HG03097 (cell line): ENCODE results near the gene KIAA1217.

ENCODE experiments used
- ATAC-seq: cut with Tn5 transposase; IDR thresholded peaks from one replicate; pipeline ENCODE4 v1.9.1; 2021; ENCODE audit not compliant: unreplicated experiment, low FRiP score

The KIAA1217 gene

GRCh38 chr10:24393201-24393600, 184.3 kb downstream of the KIAA1217 start:
- ATAC-seq, result no peak

DNA sequence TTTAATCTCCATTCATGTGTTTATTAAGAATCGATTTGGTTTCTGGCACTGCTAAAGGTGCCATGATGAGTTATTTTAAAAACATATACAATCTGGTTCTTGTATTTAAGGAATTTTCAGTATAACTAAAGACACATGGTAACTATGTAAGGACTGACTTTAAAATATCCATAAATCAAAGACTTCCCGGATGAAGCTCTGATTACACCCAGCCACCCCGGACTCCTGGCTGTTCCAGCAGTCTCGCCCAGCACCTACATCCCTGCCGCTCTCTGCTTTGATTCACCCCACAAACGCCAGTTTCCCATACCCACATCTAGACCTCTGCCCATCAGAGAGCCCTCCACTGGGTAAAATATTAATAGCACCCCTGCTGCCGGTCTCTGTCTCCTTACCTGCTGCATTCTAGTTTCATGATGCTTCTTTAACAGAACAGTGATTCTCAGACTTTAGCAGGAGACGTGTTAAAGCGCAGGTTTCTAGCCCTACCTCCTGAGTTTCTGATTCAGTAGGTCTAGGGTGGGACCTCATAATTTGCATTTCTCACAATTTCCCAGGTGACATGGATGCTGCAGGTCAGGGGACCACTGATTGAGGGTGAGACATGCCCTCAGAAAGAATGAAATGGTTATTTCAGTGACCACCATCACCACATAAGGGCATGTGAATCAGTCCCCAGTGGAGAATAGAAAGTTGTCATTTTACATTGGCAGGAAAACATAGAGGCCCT, 185.7 kb downstream of the KIAA1217 start:
- ATAC-seq, result no peak

GRCh38 chr10:24396396-24396795, 187.5 kb downstream of the KIAA1217 start:
- ATAC-seq, result no peak

GRCh38 chr10:24397662-24398061, 188.7 kb downstream of the KIAA1217 start:
- ATAC-seq, result no peak

DNA sequence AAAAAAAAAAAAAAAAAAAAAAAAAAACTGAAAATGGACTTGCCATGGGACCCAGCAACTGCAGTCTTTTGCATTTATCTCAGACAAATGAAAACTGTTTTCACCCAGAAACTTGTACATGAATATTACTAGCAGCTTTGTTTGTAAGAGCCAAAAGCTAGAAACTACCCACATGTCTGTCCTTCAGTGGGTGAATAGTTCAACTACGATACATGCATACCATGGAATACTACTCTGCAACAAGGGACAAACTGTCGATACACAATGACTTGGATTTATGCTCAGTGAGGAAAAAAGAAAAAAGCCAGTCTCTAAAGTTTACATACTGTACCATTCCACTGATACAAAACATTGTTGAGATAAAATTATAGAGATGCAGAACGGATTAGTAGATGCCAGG, 195.6 kb downstream of the KIAA1217 start:
- no peak for ATAC-seq

GRCh38 chr10:24405635-24406034, 196.7 kb downstream of the KIAA1217 start:
- no peak for ATAC-seq

DNA sequence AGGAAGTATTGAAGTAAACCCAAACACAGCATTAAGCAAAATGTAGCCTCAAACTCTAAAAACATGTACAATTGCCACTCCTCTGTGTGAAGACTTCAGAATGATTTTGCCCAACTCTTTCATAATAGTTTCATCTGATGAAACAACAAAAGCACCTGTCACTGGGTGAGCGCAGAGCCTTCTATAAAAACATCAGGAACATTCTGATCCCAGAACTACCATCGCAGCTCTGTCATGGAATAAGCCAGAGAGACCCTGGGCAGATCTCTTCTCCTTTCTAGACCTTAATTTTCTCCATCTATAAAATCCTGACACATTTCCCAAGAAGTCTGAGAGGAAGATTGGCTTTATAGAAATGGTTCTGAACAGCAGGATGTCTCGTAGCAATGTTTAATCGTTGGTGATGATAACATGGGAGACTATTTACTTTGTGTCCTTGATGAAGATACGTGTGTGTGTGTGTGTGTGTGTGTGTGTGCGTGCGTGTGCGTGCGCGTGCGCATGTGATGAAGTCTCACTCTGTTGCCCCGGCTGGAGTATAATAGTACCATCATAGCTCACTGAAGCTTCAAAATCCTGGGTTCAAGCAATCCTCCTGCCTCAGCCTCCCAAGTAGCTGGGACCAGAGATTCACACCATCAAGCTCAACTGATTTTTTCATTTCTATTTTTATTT, 198.0 kb downstream of the KIAA1217 start:
- ATAC-seq, result no peak

DNA sequence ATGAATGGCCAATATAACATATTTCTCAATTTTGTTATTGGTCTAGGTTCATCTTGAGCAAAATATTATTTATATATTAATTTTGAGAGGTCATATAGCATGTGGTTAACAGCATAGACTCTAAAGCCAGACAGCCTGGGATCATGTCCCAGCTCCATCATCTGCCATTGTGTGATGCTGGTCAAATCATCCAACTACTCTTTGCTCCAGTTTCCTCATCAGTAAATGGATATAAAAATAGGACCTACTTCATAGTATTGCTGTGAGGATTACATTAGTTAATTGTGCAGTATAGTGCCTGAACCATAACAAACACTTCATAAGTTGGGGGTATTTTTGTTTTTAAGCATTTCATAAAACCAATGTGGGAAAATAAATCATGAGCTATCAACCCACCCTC, 199.0 kb downstream of the KIAA1217 start:
- no peak for ATAC-seq

- ATAC-seq, result no peak
Observed at GRCh38 chr10:24408365-24408764, 199.4 kb downstream of the KIAA1217 start.

- no peak for ATAC-seq
Observed at GRCh38 chr10:24414597-24414996, 205.7 kb downstream of the KIAA1217 start.

DNA sequence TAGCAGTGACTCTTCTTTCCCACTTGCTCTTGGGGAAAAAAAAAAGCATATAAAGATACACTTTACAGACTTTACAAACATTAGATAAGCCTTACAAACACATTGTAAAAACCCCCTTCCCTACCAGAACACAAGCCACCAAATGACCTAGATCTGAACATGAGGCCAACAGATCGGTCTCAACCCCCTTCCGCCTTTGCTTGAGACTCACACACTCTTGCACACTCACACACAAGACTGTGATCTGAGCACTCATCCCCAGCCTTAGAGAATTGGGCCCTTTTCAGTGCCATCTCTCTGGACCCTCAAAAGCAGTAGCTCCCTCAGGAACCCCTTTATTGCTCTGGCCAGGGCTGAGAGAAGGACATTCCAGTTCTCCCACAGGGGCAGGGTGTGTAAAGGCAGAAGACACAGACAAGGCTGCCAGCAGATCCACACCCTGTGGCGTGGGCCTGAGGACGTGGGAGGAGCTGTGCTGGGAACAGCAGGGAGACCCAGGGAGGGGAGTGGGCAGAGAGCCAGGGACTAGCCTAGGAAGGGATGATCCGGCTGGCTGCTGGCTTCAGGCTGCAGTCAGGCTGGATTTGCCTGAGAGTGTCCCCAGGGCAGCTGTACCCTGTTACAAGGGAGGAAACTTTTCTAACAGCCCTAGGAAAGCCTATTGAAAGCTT, 206.7 kb downstream of the KIAA1217 start:
- no peak for ATAC-seq

DNA sequence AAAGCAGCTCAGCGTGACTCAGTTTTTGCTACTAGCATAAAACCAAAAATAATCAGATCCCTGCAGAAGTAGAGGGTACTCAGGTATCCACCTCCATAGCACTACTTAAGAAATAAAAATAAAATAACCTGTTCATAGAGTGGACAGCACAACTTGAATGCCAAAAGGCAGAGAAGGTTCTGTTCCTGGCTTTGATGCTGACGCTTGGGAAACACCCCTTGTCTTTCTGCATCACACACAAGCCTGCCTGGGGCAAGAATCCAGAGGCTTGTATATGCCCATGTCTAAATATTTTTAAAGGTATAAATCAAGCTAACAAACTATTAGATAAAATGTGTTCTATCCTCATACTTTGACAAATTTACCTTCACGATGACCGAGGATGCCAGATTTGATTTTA, 207.3 kb downstream of the KIAA1217 start:
- ATAC-seq, result no peak

- ATAC-seq, result no peak
Observed at GRCh38 chr10:24417053-24417452, 208.1 kb downstream of the KIAA1217 start.

GRCh38 chr10:24418532-24418931, 209.6 kb downstream of the KIAA1217 start:
- no peak for ATAC-seq

DNA sequence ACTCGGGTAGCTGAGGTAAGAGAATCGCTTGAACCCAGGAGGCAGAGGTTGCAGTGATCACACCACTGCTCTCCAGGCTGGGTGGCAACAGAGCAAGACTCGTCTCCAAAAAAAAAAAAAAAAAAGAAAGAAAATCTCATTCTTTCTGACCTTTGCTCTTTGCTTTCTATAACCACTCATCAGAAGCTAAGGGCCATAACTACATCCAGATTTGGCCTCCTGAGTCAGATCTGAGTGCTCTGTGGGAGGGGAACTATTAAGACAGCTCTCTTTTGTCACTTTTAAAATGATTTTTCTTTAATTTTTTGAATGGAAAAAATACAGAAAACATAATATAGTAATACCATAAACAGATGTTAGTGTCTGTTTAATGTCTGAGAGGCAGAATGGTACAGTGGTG, 210.1 kb downstream of the KIAA1217 start:
- no peak for ATAC-seq

DNA sequence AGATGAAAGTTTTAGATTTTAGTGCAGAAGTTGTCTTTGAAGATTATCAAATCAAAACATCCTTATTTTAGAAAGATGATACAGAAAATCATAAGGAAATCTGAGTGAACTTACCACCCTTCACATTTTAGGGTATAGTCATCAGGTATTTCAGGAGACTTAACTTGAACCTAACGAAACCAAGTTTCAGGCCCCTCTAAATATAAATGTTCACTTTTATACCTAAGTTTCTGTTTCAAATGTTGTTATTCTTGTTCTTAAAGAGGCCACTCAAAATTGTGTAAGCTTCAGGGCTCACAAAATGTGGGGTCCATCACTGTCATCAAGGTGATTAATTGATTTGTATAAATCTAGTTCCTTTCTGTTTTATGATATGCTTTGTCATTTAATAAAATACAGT, 216.2 kb downstream of the KIAA1217 start:
- no peak for ATAC-seq

- ATAC-seq, result no peak
Observed at GRCh38 chr10:24427678-24428409, 218.9 kb downstream of the KIAA1217 start.

DNA sequence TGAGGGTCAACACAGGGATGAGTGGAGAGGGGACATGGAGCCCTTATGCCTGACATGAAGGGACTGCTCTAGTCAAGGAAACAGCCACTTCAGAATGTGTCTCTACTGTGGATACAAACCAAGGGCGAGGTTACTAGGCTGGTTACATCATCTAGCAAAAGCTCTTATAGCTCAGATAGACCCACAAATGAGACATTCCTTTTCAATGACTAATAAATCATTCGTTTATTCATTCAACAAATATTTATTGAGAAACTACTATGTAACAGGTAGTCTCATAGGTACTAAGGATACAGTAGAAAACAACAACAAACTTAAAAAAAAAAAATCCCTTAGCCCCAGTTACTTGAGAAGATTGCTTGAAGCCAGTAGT, 219.5 kb downstream of the KIAA1217 start:
- no peak for ATAC-seq

- no peak for ATAC-seq
Observed at GRCh38 chr10:24430591-24430990, 221.7 kb downstream of the KIAA1217 start.

DNA sequence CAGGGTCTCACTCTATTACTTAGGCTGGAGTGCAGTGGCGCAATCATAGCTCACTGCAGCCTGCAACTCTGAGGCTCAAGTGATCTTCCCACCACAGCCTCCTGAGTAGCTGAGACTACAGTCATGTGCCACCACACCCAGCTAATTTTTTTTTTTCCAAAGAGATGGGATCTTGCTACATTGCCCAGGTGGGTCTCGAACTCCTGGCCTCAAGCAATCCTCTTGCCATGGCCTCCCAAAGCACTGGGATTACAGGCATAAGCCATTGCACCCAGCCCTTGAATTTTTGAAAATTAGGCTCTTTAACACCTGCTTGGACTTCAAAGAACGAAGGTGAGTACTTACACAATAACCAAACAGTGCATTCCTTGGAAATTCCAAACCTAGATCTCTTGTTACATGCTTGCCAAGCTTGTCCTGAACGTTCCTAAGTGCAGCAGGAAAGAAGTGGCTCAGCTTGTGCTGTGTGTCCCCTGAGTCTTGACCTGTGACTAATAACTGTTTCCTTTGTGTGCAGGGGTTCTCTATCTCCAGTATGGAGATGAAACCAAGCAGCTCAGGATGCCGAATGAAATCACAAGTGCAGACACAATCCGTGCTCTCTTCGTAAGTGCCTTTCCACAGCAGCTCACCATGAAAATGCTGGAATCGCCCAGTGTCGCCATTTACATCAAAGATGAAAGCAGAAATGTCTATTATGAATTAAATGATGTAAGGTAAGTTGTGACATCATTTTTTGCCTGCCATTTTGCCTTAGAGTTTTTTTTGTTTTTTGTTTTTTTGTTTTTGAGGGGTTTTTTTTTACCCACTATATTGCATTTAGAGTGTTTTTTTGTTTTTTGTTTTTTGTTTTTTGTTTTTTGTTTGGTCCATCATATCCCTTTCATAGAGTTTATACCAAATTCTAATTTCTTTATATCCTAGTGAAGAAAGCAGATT, 223.8 kb downstream of the KIAA1217 start:
- ATAC-seq, result no peak
